ELF-1 (cell line): ENCODE data around the gene VKORC1L1.
"Not testable (repeated sequence)": the region's sequence is repeated elsewhere in the genome, so short reads cannot be mapped to it uniquely, and the experiment has no call there.

Experiments
- DNase-seq: peaks from one replicate; pipeline ENCODE4 v3.0.0-alpha.2; 2016; ENCODE audit warnings: low read depth, low spot score

Gene VKORC1L1

DNA sequence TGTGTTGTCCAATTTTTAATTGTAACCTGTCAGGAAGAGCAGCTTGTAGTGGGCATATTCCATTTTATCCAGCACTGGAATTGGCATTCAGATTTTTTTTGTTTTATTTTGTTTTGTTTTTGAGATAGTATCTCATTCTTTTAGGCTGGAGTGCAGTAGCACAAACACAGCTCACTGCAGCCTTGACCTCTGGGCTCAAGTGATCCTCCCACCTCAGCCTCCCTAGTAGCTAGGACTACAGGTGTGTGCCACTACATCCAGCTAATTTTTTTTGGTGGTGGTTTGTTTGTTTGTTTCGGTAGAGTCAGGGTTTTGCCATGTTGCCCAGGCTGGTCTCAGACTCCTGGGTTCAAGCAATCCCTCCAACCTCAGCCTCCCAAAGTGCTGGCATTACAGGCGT is 64.4 kb downstream of the VKORC1L1 start:
- no peak for DNase-seq

DNA sequence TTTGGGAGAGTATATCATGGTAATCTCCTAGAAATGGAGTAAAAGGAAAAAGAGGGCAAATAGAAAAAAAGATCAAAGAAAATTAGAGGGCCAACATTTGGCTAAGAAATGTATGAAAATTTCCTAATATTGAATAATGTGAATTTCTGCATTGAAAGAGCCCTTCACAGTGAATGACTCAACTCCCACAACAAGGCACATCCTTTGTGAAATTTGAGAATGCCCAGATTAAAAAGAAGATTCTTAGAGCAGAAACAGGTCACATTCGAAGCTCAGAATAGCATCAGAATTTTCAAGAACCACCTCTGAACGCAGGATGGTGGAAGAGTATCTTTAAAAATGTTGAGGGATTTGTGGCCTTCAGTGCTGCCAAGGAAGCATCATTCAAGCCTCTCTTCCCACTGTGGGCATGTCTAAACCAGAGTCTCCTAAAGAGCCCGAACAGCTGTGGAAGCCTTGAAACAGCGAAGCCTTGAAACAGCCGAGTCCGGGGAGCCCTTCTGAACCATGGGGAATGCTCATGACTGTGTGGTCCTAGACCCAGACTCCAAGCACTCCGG is 65.5 kb downstream of the VKORC1L1 start:
- no peak for DNase-seq

DNA sequence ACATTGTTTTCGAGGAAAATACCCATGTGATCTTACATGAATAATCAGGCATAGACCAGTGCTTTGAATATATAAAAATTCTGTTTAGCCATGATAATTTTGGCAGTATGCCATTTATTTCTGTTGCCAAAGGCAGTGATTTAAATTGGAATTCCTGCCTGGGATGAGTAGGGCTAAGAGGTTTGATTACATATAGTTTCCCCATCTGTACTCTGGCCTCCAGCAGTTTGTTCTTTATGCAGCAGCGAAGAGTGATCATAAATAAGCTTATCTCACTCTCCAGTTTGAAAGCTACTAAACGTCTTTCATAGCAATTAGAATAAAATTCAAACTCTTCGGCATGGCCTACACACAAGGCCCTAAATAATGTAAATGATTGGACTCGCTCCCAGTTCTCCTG is 72.9 kb downstream of the VKORC1L1 start:
- not testable (repeated sequence) for DNase-seq

DNA sequence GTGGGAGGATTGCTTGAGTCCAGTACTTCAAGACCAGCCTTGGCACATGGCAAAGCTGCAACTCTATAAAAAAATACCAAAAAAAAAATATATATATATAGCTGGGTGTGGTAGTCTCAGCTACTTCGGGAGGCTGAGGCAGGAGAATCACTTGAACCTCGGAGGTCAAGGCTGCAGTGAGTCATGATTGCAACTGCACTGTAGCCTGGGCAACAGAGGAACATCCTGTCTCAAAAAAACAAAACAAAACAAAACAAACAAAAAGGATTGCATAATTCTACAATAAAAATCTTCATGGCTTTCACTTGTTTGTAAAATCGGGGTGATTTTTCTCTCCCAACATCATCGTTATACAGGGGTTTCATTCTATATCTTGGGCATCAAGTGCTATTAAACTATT is 74.0 kb downstream of the VKORC1L1 start:
- DNase-seq = no peak

DNA sequence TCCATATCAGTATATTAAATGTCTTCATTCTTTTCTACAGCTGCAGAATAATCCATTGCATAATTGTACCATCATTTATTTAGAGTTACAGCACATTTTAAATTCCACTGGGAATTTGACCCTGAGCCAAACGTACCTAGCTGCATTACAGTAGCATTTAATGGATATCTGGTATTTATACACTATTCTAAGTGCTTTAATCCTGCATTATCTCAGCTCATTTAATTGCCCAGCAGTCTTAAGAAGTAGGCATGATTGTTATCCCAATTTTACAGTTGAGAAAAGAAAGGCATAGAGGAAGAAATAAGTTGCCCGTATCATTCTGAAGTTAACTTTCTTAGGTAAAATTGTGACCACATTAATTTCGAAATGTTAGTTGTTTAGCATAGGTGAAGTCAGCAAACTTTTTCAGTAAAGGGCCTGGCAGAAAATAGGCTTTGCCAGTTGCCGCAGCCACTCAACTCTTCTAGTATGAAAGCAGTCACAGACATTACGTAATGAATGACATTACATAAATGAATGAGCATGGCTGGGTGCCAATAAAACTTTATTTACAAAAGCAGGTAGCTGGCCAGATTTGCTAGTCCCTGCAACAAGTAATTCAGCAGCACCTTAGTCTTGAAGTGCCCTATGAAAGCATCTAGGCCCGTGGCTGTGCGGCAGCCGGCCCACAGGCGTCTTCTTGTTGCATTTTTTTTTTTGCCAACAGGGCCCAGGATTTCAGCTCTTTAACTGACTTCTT is 79.1 kb downstream of the VKORC1L1 start:
- no peak for DNase-seq

DNA sequence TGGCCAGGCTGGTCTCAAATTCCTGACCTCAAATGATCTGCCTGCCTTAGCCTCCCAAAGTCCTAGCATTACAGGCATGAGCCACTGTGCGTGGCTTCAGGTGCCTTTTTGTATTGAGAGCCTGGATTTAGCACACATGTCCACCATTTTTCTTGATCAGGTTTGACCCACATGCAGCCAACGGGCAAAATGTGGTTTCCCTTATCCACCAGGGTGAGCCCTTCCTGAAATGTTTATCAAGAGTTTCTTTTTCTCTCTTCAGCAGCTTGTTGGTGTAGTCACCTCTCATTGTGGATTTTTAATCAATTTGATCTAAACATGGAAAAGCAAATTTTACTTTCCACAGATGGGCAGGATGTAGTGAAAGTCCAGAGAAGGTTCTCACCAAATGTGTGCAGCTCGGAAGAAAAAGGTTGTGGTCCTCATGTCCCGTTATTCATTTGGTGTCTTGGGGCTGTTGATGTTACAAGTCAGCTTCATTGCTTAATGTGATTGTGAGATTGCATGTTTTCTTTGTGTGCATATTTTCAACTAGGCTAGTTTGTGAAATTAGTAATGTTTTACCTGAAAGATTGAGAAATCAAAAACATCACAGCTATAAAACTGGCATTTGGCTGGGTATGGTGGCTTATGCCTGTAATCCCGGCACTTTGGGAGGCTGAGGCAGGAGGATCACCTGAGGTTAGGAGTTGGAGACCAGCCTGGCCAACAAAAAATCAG is 80.3 kb downstream of the VKORC1L1 start:
- DNase-seq = no peak

DNA sequence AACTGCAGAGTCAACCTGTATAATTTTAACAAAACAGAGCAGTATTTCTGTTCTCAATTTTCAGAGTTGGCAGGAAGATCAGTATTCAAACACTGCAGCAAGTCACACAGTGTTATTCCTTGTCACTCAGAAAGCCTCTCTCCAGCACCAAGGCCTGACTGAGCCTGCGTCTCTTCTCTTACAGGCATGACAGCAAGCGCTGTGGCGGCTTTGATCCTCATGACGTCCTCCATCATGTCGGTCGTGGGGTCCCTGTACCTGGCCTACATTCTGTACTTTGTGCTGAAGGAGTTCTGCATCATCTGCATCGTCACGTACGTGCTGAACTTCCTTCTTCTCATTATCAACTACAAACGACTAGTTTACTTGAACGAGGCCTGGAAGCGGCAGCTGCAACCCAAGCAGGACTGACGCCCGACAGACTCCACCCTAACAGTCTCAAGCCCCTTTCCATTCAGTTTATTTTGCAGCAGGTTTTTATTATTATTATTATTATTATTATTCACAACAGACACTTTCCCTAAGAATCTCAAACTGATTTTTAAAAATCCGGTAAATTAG is 81.1 kb downstream of the VKORC1L1 start:
- no peak for DNase-seq

DNA sequence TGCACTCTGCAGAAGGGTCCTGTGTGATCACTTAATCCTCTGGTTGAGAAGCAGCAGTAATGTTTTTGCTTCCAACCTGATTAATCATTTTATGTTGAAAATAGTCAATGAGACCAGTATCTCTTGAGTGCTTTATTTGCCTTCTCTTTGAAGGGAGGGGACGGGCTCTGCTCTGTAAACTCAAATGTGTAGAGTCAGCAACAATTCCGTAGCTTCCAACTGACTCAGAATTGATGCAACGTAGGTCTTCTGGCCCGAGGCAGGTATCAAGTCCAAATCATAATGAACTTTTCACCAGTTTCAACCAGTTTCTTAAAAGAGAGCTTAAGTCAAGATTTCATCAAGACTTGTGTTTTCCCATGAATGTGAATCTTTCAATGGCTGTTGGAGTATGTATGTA is 82.8 kb downstream of the VKORC1L1 start:
- no peak for DNase-seq

DNA sequence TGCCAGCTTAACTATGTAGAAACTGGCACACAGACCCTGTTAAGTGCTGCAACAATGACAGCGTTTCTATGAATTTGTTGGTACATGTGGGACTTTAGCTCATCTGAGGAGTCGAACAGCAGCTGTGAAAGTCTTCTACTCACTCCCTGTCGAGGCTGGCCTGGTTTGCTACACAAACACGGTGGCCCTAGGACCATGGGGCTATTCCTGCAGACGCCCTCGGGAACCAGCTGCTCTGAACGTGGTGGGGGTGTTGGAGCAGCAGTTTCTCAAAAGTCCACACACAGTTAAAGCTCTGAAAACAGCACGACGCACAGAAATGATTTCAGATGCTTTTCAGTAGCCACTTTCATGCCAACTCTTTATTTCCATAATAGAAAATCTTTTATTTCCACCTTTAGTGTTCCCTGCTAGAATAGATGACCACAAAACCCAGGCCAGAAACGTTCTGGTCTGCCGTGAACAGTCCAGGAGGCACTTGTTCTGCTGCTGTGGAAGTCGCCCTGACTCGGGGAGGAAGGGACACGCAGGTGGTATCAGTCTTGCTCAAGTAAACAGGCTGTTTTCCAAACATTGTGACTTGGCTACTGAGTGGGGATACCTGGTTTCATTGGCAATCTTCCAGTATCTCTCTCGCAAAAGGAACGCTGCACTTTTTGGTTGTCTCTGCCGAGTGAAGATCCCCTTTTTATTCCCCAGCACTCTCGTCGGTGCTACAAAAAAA is 87.6 kb downstream of the VKORC1L1 start:
- no peak for DNase-seq

DNA sequence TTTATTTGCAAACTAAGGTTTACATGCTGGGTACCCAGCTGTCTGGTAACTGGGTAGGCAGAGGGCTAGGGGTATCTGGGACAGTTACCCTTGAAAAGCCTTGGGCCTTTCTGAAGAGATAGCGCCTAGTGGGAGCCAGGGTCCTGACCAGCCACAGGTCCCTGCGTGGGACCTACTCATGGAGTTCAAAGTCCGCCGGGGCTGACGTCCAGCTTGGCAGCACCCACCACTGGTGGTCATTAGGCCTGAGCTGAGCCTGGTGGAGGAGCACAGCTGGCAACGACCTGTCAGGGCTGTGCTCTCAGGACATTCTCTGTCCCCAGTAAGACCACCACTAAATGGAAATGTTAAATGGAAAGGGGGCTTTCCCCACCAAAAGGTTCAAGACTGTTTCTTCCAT is 89.2 kb downstream of the VKORC1L1 start:
- no peak for DNase-seq

DNA sequence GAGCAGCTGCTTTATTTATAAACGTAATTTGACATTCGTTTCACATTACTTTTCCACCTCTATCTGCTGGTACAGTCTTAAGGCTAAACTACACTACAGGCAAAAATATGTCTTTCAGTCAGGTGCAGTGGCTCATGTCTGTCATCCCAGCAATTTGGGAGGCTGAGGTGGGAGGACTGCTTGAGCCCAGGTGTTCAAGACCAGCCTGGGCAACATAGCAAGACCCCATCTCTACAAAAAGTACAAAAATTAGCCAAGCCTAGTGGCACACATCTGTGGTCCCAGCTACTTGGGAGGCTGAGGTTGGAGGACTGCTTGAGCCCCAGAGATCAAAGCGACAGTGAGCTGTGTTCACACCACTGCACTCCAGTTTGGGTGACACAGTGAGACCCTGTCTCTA is 91.8 kb downstream of the VKORC1L1 start:
- not testable (repeated sequence) for DNase-seq

DNA sequence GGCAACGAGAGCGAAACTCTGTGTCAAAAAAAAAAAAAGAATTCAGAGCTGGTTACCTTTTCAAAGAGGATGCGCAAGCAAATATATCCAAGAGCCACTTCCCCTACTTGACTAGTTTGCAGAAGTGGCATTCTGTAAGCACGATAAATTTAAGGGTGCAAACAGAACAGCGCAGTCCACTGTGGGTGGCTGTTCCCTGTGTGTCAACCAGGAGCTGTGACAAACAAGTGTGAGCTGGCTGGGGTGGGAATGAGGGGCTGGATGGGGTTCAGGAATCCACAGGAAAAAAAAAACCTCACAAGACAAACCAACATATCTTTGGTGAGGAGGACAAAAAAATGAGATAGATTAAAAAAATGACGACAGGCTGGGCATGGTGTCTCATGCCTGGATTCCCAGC is 93.3 kb downstream of the VKORC1L1 start:
- no peak for DNase-seq

DNA sequence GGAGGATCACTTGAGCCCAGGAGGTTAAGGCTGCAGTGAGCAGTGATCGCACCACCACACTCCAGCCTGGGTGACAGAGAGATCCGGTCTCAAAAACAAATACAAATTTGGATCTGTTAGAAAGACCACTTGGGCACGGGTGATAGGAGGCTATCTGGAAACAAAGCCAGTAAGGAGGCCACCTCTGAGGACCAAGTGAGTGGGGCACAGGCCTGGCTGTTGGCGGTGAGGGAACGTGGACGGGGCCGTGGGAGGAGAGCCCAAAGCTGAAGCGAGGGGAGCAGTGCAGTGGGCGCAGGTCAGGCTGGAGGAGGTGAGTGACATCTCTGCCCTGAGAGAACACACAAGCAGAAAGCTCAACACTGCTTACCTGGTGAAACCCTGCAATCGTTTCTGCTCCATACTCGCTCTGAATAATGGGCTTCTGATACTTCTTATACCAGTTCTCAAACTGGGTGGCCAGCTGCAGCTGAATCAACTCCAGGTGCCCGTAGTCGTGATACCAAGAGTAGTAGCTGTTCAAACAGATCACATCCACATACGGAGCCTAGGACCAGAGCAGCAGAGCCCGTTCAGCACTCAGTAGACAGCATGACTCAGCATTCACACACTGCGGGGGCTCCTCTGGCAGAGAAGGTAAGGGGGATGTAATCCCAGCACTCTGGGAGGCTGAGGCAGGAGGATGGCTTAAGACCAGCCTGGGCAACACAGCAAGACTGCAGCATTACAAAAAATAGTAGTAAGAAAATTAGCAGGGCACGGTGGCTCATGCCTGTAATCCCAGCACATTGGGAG is 94.7 kb downstream of the VKORC1L1 start:
- no peak for DNase-seq

DNA sequence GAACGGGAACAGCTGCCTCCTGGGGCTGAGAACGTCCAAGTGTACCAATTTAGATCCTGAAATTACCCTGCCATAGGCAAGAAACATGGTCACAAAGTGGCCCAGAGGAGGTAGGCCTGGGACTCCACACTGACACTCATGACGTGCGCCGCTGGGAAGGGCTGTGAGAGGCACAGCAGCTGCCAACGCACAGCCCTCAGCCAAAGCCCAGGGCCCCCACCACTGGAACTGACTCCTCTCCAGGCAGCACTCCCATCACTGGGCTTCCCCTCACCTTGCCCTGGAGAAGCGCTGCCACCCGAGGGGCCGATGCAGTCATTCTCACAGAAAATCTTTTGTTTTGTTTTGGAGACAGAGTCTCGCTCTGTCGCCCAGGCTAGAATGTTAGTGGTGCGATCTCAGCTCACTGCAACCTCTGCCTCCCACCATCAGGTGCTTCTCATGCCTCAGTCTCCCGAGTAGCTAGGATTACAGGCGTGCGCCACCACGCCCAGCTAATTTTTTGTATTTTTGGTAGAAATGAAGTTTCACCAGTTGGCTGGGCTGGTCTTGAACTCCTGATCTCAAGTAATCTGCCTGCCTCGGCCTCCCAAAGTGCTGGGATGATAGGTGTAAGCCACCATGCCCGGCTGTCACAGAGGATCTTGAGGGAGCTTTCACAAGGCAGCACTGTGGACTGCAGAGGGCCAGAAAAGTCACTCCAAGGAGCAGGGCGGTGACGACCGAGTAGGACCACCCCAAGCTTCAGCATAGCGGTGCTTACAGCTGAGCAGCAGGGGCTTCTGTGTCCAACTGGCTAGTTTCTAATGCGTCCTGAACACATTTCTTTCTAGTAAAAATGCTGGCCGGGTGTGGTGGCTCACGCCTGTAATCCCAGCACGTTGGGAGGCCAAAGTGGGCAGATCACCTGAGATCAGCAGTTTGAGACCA is 95.6 kb downstream of the VKORC1L1 start:
- DNase-seq = no peak

DNA sequence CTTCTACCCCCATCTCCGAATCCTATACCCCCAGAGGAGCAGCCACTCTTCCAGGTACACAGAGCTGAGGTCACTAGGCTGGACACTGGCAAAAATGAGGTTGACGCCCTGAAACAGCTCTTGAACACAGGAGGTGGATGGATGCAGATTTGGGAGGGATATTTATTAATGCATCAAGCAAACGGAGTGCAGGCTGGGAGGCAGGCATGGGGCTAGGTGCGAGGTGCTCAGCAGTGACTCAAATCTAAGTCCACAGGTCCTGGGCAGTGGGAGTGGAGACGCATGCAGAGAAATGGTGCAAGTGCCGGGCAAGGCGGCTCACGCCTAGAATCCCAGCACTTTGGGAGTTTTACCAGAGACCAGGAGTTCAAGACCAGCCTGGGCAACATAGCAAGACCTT is 98.1 kb downstream of the VKORC1L1 start:
- no peak for DNase-seq

DNA sequence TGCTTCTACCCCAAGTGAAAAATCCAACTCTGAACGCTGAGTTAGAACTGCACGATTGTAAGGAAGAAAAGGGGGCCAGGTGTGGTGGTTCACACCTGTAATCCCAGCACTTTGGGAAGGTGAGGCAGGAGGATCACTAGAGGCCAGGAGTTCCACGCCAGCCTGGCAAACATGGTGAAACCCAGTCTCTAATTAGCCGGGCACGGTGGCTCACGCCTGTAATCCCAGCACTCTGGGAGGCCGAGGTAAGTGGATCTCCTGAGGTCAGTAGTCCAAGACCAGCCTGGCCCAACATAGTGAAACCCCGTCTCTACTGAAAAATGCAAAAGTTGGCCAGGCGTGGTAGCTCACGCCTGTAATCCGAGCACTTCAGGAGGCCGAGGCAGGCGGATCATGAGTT is 100.1 kb downstream of the VKORC1L1 start:
- DNase-seq = no peak

DNA sequence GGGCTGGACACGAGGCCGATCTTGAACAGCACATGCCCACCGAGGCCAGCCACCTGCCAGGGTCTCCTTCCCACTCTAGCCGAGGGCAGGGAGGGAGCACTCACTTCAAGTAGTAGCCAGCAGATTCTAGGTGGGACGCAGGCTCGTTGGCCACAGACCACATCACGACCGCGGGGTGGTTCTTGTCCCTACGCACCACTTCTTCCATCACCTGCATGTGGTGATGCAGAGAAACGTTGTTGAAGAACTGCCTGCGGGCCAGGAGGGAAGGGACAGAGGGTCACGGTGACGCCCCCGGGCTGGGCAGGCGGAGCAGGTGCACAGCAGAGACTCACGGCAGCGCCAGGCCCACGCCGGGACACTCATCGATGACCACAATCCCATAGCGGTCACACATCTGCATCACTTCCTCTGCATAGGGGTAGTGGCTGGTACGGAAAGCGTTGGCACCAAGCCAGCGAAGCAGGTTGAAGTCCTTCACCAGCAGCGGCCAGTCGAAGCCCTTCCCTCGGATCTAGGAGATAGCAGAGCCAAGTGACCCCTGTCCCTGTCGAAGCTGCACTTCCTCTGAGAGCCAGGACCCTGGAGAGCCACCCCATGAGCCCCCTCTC is 101.4 kb downstream of the VKORC1L1 start:
- no peak for DNase-seq

DNA sequence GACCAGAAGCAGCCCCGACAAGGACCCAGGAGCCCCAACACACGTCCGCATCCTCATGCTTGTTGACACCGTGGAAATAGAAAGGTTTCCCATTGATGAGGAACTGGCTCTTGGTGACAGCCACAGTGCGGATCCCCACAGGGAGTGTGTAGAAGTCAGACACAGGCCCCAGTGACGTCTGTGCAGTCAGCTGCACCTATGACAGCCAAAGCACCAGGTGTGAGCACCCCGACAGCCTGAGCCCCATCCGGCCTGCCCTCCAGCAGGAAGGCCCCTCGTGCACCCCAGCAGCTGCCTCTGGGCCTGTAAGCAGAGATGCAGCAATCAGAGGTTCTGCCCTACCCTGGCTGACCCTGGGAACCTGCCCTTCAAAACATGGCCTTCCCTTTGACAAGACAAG is 102.0 kb downstream of the VKORC1L1 start:
- no peak for DNase-seq

DNA sequence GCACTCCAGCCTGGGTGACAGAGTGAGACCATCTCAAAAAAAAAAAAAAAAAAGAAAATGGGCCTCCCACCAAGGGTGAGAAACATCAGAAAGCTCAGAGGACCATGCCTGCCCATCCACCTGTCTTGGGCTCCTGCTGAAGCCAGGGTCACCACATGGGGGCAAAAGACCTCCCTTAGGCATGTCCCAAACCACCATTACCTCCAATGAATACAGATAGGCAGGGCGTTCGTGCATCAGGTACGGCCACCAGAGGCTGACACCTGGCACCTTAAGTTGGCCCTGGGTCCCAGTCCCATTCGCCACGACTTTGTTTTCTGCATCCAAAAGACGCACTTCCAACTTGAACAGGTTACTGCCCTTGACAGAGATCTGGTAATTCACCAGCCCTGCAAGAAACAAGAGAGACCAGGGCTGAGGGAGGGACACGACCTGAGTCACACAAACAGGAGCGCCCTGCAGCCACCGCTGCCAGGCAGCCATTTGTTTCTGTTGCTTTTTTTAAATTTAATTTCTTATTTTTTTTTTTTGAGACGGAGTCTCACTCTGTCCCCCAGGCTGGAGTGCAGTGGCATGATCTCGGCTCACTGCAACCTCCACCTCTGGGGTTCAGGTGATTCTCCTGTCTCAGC is 103.1 kb downstream of the VKORC1L1 start:
- DNase-seq = peak; percentile 10
